Activated CD4-positive, alpha-beta T cell treated with anti-CD3 and anti-CD28 coated beads for 4 hours (primary cell): ENCODE results near the gene DIS3L2.
"Not testable (repeated sequence)": the region's sequence is repeated elsewhere in the genome, so short reads cannot be mapped to it uniquely, and the experiment has no call there.

Experiments used
- DNase-seq, 2 donors: peaks; one replicate each; pipeline ENCODE4 v3.0.0-alpha.2; 2020

The DIS3L2 gene

DNA sequence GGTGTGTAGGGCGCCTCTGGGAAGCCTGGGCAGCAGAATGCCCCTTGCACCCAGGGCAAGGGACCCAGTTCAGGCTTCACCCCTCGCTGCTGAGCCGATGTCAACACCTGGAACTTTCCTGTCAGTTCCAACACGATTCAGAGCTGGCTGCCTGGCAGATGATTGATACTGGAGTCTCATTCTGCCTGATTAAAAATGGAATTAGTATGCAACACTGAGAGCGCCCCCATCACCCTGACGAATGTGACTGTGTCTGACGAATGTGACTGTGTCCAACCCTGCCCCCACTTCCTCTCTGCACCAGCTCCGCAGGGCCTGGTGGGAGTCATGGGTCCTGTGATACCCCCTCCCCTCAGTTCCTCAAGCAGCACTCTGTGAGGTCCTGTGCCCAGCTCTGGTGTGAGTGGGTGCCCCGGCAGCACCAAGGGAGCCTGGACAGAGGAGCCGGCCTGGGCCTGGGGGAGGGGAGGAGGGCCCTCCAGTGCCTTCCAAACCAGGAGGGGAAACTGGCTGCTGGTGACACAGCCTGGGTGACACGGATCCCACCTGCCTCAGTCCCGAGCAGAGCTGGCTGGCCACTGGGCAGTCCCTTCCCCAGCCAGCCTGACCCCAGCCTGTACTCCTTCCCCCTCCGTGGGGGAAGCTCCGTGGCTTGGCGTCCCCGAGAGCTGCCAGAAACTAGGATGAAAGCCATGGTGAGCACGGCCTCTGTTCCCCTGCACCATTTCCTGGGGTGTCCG lies 375.6 kb downstream of the DIS3L2 start:
- no peak for DNase-seq

DNA sequence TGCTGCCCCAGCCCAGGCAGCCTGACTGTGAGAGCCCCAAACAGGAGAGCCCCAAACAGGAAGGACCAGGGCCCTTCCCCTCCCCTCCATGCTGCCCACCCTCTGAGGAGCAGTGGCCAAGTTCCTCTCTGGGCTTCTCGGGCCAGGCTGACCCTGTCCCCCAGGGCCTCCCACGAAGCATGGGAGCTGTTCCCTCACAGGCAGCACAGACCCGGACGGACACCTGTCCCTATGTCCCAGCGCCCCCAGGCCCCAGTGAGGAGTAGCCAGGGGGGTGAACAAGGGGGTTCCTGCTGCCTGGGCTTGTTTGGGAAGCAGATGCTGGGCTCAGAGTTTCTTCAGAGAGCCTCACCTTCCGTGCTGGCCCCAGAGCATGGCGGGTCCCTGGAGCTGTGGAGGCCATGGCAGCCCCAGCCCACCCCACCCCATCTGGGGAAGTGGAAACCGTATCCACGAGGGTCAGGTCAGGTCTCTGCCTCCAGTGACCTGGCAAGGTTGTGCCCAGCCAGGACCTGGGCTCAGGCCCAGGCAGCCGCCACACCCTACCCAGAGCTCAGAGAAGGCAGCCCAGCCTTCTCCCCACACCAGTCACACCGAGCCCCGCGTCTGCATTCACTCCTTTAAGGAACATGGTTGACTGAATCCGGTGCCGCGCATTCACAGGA lies 376.7 kb downstream of the DIS3L2 start:
- DNase-seq = not testable (repeated sequence)

DNA sequence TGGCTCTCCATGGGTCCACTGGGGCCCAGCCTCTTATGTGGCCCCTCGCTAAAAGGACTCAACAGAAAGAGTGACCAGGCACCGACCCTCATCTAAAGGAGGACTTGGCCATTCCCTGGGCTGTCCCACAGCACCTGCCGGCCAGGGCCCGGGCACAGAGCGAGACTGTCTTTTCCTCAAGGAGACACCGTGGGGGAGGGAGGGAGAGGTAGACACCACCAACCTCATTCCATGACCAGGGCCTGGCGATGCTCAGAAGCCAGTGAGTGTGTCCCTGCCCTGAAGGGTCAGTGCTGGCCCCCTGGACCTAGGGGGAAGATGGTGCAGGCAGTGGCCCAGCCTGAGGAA lies 377.2 kb downstream of the DIS3L2 start:
- DNase-seq = no peak

DNA sequence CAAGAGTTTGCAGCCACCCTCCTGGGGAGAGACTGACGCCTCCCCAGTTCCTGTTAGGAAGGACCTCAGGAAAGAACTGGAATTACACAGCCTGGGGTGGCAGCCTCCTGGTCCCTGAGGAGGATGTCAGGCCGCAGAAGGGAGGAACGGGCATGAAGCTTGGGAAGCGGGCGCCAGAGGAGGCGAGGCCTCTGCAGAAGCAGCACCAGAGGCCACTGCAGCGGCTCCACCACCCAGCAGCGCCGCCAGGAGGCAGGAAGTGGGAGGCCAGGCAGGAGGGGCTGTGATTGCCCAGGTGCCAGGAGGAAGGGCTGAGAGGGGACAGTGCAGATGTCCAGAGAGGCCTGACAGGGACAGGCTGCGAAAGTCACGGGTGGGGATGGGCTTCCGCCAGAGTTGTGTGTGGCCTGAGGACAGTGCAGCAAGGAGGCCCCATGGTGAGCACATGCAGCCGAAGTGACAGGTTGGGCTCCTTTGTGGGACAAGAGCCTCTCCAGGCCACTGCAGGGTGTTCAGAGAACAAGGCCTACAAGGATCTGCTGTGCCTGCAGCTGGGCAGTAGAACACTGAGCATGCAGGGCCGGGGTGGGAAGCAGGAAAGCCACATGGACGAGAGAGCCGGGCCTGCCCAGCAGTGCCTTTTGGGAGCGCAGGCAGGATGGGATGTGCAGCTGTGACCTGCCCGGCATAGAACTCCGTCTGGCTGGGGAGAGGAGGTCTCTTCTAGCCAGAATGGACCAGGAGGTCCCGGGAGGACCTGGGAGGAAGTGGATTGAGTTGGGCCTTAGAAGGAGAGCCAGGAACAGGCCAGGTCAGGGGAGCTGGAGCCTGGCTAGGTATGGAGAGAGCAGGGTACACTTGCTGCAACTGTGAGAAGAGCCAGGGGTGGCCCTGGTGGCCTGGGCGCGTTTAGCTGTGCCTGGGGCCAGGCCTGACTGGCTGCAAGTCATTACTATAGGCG lies 377.9 kb downstream of the DIS3L2 start:
- no peak for DNase-seq

DNA sequence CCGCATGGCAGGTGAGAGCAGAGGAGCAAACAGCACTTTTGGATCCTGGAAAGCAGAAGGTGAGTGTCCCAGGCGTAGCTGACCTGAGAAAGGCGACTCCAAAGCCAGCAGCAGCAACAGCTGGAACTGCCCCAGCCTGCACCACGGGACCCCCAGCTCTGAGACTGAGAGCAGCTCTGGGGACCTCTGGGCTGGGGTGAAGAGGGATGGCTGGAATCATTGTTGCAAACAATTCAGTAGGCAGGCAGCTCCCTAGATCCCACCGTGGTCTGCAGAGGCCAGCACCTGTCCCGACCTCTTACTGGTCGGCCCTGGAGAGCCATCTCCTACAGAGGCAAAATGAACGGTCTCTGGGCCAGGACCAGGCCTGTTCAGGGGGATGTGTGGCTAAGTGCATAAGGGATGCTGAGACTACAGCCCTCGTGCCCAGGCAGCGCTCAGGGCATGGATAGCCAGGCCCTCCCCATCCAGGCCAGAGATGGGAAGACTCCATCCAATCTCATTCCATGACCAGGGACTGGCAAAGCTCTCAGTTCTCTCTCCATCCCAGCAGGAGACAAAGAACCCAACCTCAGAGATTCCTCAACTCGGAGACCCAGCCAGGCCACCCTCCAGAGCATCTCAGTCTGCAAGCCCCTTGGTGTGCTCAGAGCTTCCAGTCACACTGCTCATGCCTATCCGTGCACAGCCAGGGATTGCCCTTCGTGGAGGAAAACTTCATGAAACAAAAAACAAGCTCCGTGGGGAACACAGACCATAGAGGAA lies 378.8 kb downstream of the DIS3L2 start:
- no peak for DNase-seq

DNA sequence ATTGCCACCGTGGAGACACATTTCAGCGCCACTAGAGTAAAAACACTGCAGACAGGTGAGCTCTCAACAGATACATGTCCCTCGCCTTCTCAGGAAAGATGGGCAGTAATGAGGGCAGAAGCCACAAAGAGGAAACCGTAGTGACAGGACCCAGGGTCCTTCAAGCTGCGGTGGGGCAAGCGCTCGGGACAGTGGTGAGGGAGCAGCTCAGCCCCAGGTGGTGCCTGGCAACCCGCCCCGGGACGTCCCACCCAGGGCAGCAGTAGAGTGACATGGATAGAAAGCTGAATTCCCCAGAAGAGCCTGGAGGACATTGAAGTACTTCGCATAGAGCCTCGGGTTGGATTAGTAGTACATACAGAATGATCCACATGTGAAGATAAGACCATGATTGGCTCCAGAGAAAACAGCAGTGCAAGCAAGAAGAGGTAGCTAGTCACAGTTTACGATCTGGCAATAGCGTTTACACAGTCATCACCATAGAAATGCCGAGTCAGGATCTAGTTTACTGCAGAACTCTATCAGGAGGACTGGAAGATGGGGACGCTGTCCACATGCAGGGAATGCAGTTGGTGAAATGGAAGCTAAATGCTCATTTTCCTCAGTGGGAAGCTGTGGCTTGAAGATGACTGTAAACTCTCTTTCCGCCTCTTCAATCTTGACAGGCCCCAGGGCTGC lies 379.7 kb downstream of the DIS3L2 start:
- DNase-seq = no peak

DNA sequence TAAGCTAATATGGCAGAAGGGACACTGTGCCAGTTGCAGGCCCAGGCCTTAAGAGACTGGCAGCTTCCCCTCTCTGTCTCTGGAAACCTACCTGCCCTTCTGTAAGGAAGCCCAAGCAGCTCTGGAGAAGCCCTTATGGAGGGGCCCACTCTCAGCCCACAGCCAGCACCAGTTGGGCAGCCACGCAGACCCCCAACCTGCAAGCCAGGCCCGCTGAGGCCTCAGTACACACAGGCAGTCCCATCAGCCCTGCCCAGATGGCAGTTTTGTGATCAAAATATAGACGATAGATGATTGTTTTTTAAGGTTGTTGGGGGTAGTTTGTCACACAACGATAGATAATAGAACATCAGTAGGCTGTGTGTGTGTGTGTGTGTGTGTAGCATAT lies 380.2 kb downstream of the DIS3L2 start:
- DNase-seq = no peak

DNA sequence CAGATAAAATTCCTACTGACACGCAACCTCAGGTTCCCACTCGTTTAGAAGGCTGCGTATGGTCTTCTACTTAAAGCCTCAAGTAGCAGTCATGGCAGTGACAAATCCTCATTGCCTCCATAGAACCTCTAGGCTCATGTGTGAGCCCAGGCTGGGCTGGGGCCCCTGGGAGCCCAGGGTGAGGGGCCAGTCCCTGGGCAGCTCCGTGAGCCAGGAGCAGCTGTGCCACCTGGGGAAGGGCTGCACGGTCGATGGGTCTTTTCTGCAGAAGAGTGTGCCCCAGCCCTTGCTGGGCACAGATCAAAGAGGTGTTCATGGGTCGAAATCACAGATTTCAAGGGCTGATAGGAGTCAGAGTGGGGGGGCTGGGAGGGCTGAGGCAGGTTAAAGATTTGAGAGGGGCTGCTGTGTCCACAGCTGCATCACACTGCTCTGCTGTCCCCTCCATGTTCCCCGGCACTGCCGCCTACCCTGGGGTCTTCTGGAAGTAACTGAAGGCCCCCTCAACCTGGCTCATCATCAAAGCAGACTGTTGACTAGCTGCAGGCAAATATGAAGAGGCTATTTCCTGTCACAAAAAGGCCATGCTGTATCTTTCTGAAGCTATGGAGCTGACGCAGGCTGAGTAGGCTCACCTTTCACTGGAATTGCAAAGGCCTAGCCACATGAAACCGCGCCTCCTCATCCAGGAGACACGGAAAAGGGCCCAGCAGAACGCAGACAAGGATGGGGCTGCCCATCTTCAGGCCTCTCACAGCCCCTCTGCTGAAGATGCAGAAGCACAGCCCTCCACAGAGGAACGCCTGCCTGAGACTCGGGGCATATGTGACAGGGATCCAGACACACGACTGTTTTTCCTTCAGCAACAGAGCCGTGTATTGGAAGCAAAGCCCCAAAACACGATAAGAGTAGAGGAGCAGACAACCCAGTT lies 381.4 kb downstream of the DIS3L2 start:
- DNase-seq = no peak

DNA sequence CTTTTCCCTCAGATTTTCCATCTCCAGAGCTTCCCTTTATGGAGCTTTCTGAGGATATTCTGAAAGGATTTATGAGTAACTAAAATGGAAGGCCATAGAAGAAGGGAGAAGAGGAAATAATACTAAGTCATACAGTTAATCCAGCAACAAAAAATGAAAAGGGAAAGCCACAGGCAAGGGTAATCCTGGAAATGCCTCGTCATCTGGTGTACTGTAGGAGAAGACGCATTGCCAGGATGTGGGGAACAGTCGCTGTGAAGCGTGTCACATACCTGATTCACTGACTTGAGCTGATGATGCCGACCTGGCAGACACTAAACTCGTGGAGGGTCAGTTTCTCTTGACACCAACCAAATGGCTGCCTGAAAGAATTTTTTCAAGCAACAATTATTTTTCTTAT lies 382.3 kb downstream of the DIS3L2 start:
- no peak for DNase-seq

DNA sequence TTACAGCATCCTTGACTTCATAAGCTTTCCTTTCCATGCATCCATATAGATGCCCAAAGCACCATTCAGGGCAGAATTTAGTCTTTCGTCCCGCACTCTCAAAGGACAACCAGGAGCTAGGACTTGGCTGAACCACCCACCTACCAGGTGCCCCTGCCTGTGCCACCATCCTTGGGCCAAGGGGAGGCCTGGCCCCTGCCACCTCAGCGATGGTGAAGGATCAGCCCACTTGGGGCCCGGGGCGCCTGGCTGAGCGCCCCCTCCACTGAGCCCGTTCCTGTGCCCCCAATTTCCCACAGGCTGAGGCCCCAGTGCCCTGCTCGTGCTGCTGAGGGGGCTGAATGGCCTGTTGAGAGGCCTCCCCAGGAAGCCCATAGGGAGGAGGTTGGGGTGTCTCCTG lies 383.7 kb downstream of the DIS3L2 start:
- DNase-seq = no peak

DNA sequence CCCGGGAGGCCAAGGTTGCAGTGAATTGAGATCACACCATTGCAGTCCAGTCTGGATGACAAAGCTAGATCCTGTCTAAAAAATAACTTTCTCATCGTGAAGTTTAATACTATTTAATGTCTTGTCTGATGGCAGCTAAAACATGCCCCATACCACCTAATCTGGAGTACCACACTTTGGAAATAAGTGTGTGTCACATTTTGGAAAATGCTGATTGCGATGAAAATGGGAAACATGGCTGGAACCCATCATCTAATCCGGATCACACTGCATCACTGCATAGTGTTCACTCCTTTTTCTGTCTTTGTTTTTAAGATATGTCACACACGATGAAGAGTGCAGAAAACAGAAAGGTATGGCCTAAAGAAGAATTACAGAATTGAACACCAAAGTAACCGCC lies 385.9 kb downstream of the DIS3L2 start:
- DNase-seq = no peak

DNA sequence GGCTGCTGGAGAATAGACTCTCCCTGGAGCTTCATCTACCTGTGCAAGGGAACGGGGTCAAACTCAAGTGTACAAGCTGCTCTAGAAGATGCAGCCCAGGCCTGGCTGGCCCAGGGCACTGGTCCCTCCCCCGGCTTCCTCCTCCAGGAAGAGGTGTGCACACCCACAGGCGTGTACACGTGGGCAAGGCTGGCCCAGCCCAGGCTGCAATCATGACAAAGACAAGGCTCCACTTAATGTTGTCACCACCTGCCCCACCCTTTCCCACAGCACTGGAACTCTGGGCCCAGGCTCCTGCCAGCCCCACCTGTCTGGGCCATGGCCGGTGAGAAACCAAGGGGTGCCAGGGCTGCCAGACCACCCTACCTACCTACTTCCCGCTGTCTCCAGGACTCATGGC lies 387.4 kb downstream of the DIS3L2 start:
- no peak for DNase-seq

DNA sequence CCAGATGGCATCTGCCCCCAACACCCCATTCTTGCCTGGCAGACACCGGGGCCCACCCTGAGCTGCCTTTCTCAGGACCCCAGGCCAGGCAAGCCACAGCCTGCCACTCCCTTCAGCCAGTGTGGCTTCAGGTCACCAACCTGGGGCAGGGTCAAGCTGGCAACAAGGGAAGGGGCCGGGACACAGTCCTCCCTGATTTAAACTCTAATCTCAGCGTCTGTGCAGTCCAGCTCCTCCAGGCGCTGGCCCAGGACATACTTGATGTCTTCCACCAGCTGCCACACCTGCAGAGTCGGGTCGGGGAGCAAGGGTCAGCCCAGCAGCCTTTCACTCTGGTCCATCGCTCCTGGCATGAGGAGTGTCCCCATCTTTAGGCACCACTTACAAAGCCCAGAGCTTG lies 388.0 kb downstream of the DIS3L2 start:
- no peak for DNase-seq

DNA sequence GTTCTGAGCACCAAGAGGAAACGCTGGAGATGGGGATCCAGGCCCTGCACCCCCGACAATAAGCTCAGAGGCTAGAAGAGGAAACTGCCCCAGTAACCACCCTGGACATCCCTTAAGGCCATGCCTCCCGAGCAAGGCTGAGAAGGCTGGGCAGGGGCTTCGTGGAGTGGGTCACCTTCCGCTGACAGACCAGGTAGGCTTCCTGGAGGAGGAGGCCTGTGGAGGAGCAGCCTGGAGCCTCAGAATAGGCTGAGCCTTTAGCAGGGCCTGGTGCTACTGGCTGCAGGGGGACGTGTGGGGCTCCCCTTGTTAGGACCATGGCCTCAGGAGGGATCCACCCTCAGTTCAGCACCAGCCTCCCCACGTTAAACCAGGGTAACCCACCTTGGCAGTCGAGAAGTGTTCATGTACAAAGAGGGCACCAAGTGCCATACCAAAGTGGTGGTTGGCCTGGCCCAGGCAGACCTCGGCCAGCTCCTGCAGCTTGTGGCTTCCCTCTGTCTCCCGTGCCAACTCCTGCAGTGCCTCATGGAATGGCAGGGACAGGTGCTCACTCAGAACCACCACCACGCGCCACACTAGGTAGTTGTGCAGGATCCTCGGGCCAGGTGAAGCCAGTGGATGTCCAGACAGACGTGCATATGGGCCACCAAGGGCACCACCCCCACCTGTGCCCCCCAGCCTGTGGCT lies 388.6 kb downstream of the DIS3L2 start:
- DNase-seq = no peak

DNA sequence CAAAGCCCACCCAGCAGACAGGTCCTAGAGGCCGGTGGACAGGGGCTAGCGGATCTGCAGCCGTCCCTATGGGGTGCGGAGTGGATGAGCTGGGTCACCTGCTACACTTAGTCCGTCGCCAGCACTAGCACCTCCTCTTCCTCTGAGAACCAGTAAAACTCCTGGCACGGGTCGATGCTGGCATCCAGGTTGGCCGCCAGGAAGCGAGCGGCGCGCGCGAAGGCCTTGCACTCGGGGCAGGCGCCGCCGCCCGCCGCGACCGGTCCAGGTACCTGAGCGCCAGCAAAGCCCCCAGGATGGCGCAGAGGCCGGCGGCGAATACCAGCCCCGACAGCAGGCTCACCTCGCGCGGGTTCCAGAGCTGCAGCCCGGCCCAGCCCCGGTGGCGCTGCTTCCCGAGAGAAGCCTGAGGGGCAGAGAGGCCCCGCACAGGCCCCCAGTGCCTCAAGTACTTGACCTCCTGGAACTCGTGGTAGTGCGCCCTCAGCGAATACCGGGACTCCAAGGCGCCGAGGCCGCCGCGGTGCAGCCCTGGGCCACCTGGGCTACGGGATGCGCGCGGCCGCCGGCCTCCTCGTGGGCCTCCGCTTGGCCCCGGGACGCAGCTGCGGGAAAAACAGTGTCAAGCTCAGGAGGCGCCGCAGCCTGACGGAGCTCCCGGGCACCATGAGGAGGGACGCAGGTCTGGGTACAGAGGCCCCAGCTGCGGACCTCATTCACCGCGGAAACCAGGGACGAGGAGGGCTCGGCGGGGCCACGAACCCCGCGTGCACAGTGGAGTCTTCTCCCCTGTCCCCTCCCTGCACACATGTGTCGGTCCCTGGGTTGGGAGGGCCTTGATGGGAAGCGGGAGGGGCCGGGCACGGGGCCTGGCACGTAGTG lies 389.5 kb downstream of the DIS3L2 start:
- no peak for DNase-seq

DNA sequence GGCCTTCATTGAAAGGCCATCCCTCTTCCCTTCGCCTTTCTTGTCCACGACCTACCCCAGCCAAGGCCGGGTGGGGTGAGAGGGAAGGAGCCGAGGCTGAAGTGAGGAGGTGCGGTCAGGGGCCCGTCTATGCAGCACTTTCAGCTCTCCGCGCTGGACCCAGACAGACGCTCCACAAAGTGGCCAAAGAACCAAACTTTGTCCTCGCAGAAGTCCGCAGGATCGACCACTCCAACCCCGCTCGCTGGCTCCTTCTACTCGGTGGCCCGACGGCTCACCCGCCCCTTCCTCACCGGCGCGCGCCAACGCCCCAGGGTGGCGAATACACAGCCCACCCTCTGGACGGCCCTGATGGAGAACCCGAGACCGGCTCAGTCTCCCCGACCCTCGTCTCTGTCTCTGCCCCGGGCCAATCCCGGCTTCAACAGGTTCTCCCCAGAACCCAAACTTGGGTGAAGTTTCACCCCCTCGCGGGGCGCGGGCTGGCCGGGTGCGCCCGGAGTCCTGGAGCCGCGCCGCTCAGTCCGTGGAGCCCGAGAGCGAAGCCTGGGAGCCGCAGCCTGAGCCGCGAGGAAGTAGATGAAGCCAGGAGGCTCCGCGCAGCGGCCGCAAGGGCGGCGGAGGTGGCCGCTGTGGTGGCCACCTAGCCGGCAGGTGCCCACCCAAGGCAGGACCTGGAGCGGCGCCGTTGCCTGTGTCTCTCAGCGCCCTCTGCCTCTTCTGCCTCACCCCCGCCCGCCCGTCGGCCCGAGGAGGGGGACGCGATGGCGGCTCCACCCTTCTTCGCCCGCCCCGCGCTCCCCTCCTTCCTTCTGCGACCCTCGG lies 390.4 kb downstream of the DIS3L2 start:
- DNase-seq = no peak

DNA sequence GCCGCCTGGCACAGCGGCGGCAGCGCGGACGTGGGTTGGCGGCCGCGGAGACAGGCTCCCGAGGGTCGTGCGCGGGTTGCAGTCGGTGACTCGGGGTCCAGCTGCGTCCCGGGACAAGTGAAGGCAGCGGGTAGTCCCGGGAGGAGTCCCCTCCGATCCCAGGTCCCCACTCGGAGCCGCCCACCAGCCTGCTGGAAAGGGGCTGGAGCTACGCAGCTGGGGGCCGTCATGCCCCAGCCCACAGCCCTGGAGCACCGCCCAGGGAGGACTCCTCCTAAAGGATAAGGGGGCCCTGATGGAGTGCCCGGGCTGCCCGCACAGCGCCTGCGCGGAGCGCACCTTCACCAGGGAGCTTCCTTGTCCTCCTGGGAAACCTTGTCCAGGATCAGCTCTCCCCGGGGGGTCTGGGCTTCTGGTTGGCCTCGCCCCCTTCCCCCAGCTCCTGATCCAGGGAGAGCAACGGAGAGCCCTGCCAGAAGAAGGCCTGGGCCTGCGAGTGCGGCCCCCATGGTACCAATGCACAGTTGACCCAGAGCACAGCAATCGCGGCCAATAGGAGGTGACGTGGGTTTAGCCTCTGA lies 391.1 kb downstream of the DIS3L2 start:
- no peak for DNase-seq

DNA sequence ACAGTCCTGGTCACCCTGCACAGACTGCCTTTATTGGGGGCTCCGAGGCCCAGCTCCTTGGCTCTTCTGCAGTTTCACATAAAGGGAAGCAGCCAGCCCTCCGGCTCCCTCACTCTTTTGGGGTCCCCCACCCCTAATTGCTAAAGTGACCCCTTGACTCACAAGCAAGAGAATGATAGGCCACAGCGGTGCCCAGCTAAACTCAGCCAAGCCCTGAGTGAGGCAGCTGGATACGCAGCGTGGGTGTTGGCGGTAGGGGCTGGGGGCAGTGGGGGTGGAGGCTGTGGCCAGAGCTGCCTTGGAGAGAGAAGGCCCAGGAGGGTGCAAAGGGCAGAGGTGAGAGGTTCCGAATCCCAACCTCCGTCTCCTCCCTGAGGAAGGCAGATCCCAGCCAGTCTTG lies 391.6 kb downstream of the DIS3L2 start:
- no peak for DNase-seq
